K562 (cell line): ENCODE data around the gene TPD52L1. TPM values are rescaled to one million over a fixed set of nuclear protein-coding genes. Genes with fewer than 3 reads are reported as not detected.

ENCODE experiments used
- ATAC-seq: fragments of 200-7000 bp; cut with Tn5 transposase; 3 replicates; pipeline ENCODE4 v1.9.1; 2020; ENCODE audit warnings: moderate library complexity
- BruUV-seq: library from RNA; stranded (reverse); fragments of 400-500 nt; replicated peaks from 2 replicates; lab custom pipeline; 2021; lab: Mats Ljungman, UMichigan
- CTCF ChIA-PET: fragments of 300-600 bp; formaldehyde crosslinking; extraction: SDS; loops from one replicate; lab custom pipeline; 2021; ENCODE audit warnings: low intra/inter-chr PET ratio; lab: Yijun Ruan, JAX
- POLR2A ChIA-PET: fragments of 300-600, 350-650 bp; sonication (Branson Sonifier 250); formaldehyde crosslinking; extraction: SDS; loops from one replicate; lab custom pipeline; 2021; ENCODE audit warnings: antibody characterized with exemption, inconsistent platforms; lab: Yijun Ruan, JAX
- DNase-seq, 4 experiments: peaks; one replicate each; pipeline versions ENCODE4 v3.0.0 to v3.0.0-alpha.2; 2011 to 2018; ENCODE audit warnings: low spot score in 3 of 4, mixed read lengths in 3 of 4; ENCODE audit errors: extremely low read depth in 1 of 4
- FAIRE-seq: peaks from 2 replicates; lab custom pipeline; 2011; peaks lifted over from hg19 to GRCh38; lab: Jason Lieb, UNC
- H2AFZ ChIP-seq: 2 replicates; pipeline ENCODE4 v1.6.0; 2011; ENCODE audit warnings: low read depth, low read length, control low read depth, inconsistent platforms
- H3K27ac ChIP-seq: fragments of 200-600 bp; 3 replicates; pipeline ENCODE4 v1.8.0; 2011; ENCODE audit warnings: low read depth, mild to moderate bottlenecking, control low read depth, inconsistent platforms, low read length, moderate library complexity, mixed read lengths; ENCODE audit errors: extremely low read depth
- H3K27me3 ChIP-seq, 2 experiments: fragments of 300-600 bp in 1 of 2; 2 replicates in 1 of 2; 3 replicates in 1 of 2; pipeline versions ENCODE4 v1.6.0 to v1.8.0; 2011; ENCODE audit warnings: inconsistent platforms in 2 of 2, low read length in 2 of 2, mild to moderate bottlenecking in 1 of 2, mixed read lengths in 1 of 2, moderate library complexity in 1 of 2; ENCODE audit not compliant: control insufficient read depth in 2 of 2, insufficient read depth in 2 of 2
- H3K36me3 ChIP-seq: fragments of 300-600 bp; 3 replicates; pipeline ENCODE4 v1.8.0; 2011; ENCODE audit warnings: mild to moderate bottlenecking, low read length, inconsistent platforms; ENCODE audit not compliant: control insufficient read depth, insufficient read depth
- H3K4me1 ChIP-seq, 2 experiments: fragments of 200-600 bp in 1 of 2; replicated peaks in 1 of 2; 2 replicates in 1 of 2; 3 replicates in 1 of 2; pipeline versions ENCODE4 v1.5.1 to v1.8.0; 2011; ENCODE audit warnings: inconsistent platforms in 2 of 2, low read length in 2 of 2, mild to moderate bottlenecking in 1 of 2, mixed read lengths in 1 of 2, moderate library complexity in 1 of 2; ENCODE audit not compliant: control insufficient read depth in 2 of 2, insufficient read depth in 2 of 2
- H3K4me2 ChIP-seq: 2 replicates; pipeline ENCODE4 v1.6.1; 2011; ENCODE audit warnings: low read length, control low read depth, inconsistent platforms, mixed read lengths; ENCODE audit not compliant: insufficient read depth
- H3K4me3 ChIP-seq: fragments of 200-600 bp; sonication (generic), shearing (Covaris generic); 2 replicates; pipeline ENCODE4 v1.5.1; 2016; ENCODE audit warnings: control low read depth, inconsistent platforms
- H3K79me2 ChIP-seq: fragments of 200-600 bp; 3 replicates; pipeline ENCODE4 v1.8.0; 2011; ENCODE audit warnings: low read length, inconsistent platforms; ENCODE audit not compliant: control insufficient read depth, insufficient read depth
- H3K9ac ChIP-seq, 2 experiments: 2 replicates each; pipeline versions ENCODE4 v1.6.0 to v1.6.1; 2011; ENCODE audit warnings: low read depth in 2 of 2, low read length in 2 of 2, control low read depth in 1 of 2, inconsistent platforms in 1 of 2, mild to moderate bottlenecking in 1 of 2, mixed read lengths in 1 of 2; ENCODE audit not compliant: insufficient read depth in 1 of 2
- H3K9me1 ChIP-seq: one replicate; pipeline ENCODE4 v1.6.0; 2011; ENCODE audit warnings: inconsistent platforms, mild to moderate bottlenecking, low read length, moderate library complexity; ENCODE audit not compliant: control insufficient read depth, insufficient read depth
- H3K9me3 ChIP-seq: replicated peaks from 2 replicates; pipeline ENCODE4 v1.5.1; 2011; ENCODE audit warnings: low read depth, low read length, inconsistent platforms; ENCODE audit not compliant: control insufficient read depth, insufficient read depth
- H4K20me1 ChIP-seq: replicated peaks from 2 replicates; pipeline ENCODE4 v1.6.1; 2011; ENCODE audit warnings: low read length, inconsistent platforms, mixed read lengths; ENCODE audit not compliant: control insufficient read depth, insufficient read depth
- COPS2 ChIP-seq: fragments of 450-650 bp; conservative IDR thresholded peaks from 2 replicates; pipeline ENCODE4 v1.6.1; 2016; ENCODE audit warnings: mild to moderate bottlenecking, moderate library complexity
- ESRRB ChIP-seq: fragments of 250-450 bp; sonication (Bioruptor Pico); IDR thresholded peaks from 2 replicates; pipeline ENCODE4 v1.5.0; 2020; ENCODE audit warnings: mild to moderate bottlenecking, moderate library complexity, borderline replicate concordance
- HMBOX1 ChIP-seq: sonication (generic); IDR thresholded peaks from 2 replicates; pipeline ENCODE4 v1.6.1; 2016
- L3MBTL2 ChIP-seq: fragments of 450-650 bp; IDR thresholded peaks from 2 replicates; pipeline ENCODE4 v1.6.1; 2016; ENCODE audit warnings: mild to moderate bottlenecking, moderate library complexity
- NR2C2 ChIP-seq, 2 experiments: fragments of 200-800 bp in 1 of 2; sonication (Bioruptor generic) in 1 of 2; sonication (generic) in 1 of 2; formaldehyde crosslinking in 1 of 2; IDR thresholded peaks; 2 replicates each; pipeline versions ENCODE4 v1.6.1 to v1.8.0; 2016 to 2022; ENCODE audit warnings: mild to moderate bottlenecking in 1 of 2, missing compliant biosample characterization in 1 of 2, missing genetic modification characterization in 1 of 2, missing genetic modification reagents in 1 of 2
- NR2F6 ChIP-seq: fragments of 450-650 bp; formaldehyde crosslinking; IDR thresholded peaks from 2 replicates; pipeline ENCODE4 v1.4.0; 2020; ENCODE audit warnings: mild to moderate bottlenecking
- PRDM10 ChIP-seq: fragments of 450-650 bp; IDR thresholded peaks from 2 replicates; pipeline ENCODE4 v1.6.1; 2018; ENCODE audit not compliant: partially characterized antibody
- ZKSCAN1 ChIP-seq: fragments of 150-350 bp; IDR thresholded peaks from 2 replicates; pipeline ENCODE4 v1.6.1; 2016; ENCODE audit warnings: low read depth, low read length
- ZNF124 ChIP-seq: sonication (generic); formaldehyde crosslinking; IDR thresholded peaks from 2 replicates; pipeline ENCODE4 v1.8.1; 2022; ENCODE audit warnings: missing genetic modification reagents
- WGBS: fragments of 100-300 bp; shearing (Covaris generic); methylation state at CpG from one replicate; pipeline ENCODE4 v1.1.6; 2016; ENCODE audit warnings: low coverage, mixed read lengths; ENCODE audit not compliant: insufficient coverage; ENCODE audit errors: missing lambda C conversion rate; 5-methylcytosine and 5-hydroxymethylcytosine counted together
- in situ Hi-C: fragments of 300-500 bp; cut with MboI; formaldehyde crosslinking; loops from 4 replicates; pipeline ENCODE4 v1.15.0; 2018; ENCODE audit warnings: inconsistent platforms, mixed read lengths
- intact Hi-C: fragments of 100-400 bp; cut with micrococcal nuclease; formaldehyde crosslinking; loops from 2 replicates; pipeline ENCODE4 v1.14.2; 2022
- polyA plus RNA-seq, 8 experiments: library from polyadenylated mRNA; depleted of rRNA in 4 of 8; stranded (reverse) in 5 of 8; unstranded in 3 of 8; fragments of >200 nt; fragmentation: Nextera tagmentation in 2 of 8; fragmentation: Illumina TruSeq in 1 of 8; extraction: Ambion mirVana in 2 of 8; extraction: Trizol in 1 of 8; gene quantifications; 2 replicates each; pipeline versions ENCODE4 v1.2.1 to v1.2.3, GENCODE V29; 2011 to 2014; ENCODE audit warnings: inconsistent platforms in 1 of 8, missing spikeins in 1 of 8
- total RNA-seq, 7 experiments: library from RNA; depleted of rRNA in 6 of 7; stranded (reverse); fragments of >200 nt in 6 of 7; fragmentation: Illumina TruSeq in 2 of 7; extraction: Trizol in 2 of 7; gene quantifications; 2 replicates each; pipeline versions ENCODE4 v1.2.1 to v1.2.3, GENCODE V29; 2011 to 2021; ENCODE audit warnings: low replicate concordance in 1 of 7

The TPD52L1 gene
- total and polyA plus RNA-seq, 9 of the 15 experiments (the other 6 are each of a cell fraction or from before 2014, with no cell fraction given), result 12.9 to 149 (median 75.7) TPM

GRCh38 chr6:125215252-125215819 is 61.8 kb downstream of the TPD52L1 start:
- DNase-seq (no peak), FAIRE-seq (no peak), ATAC-seq (no peak; the same call in 2 of the 3 replicates)
- ChIA-PET POLR2A (interaction anchor here (1.0 to 2.0 kb wide), 3 partner anchors 12 to 25 kb away, joined by 3 to 12 read pairs (median 5); no protein-coding TSS in a partner anchor), CTCF (no interaction called here)
- no peak for TF ChIP-seq NR2C2 (CRISPR knock-in tag; IDR thresholded peaks at IDR 0.05)
- TF ChIP-seq NR2C2 (tag; IDR thresholded peaks at IDR 0.05), result no peak
- no peak for TF ChIP-seq ZKSCAN1
- peak; percentile 55 for TF ChIP-seq PRDM10
- TF ChIP-seq NR2F6 (CRISPR knock-in tag), result no peak
- TF ChIP-seq ZNF124 (CRISPR knock-in tag), result no peak
- TF ChIP-seq L3MBTL2, result no peak
- TF ChIP-seq HMBOX1, result 0 out of 2 replicates have a peak, but pooled peaks have one; percentile 21
- no peak for TF ChIP-seq ESRRB (CRISPR knock-in tag)
- no peak for TF ChIP-seq COPS2
- Histone ChIP-seq H3K9me1 (no peaks in the 10 kb centered on the region), H4K20me1 (no peaks in the 10 kb centered on the region), H3K27ac (no peak overlapping the region), H3K9ac (no peak overlapping the region), H3K9me3 (no peaks in the 10 kb centered on the region), H3K27me3 (no peaks in the 10 kb centered on the region), H3K4me3 (no peak overlapping the region), H3K79me2 (no peaks in the 10 kb centered on the region), H3K4me2 (no peak overlapping the region), H2AFZ (no peak overlapping the region), H3K36me3 (no peaks in the 10 kb centered on the region), H3K4me1 (no peaks in the 10 kb centered on the region)
- in situ Hi-C loops (no loop called here), intact Hi-C loops (no loop called here)
- WGBS, result 53% methylated on average over 4 of the region's 4 CpGs
- BruUV-seq, result no TSS peak
